ENCODE results near the gene PGD. TPM values are rescaled to one million over a fixed set of nuclear protein-coding genes. Genes with fewer than 3 reads are reported as not detected.
"Not testable (repeated sequence)": the region's sequence is repeated elsewhere in the genome, so short reads cannot be mapped to it uniquely, and the experiment has no call there.

PGD gene
- total RNA-seq, 1 donor from 2014 or later: 434 TPM

GRCh38 chr1:10398278-10398733 is 558 bp upstream of the PGD start:
- no peak for DNase-seq (ENCODE audit: low spot score)

GRCh38 chr1:10399444-10399941 is 629 bp downstream of the PGD start:
- DNase-seq (ENCODE audit: low spot score): no peak

GRCh38 chr1:10400013-10400412 is 1.1 kb downstream of the PGD start:
- DNase-seq (ENCODE audit: low spot score): no peak

GRCh38 chr1:10401281-10401680 is 2.4 kb downstream of the PGD start:
- no peak for DNase-seq (ENCODE audit: low spot score)

GRCh38 chr1:10402729-10403274 is 3.9 kb downstream of the PGD start:
- no peak for DNase-seq (ENCODE audit: low spot score)

- DNase-seq (ENCODE audit: low spot score): no peak
Measured at GRCh38 chr1:10407201-10407600, 8.3 kb downstream of the PGD start.

GRCh38 chr1:10415211-10415930 is 16.5 kb downstream of the PGD start:
- DNase-seq (ENCODE audit: low spot score): no peak

GRCh38 chr1:10415967-10416366 is 17.1 kb downstream of the PGD start:
- DNase-seq (ENCODE audit: low spot score): not testable (repeated sequence)

- not testable (repeated sequence) for DNase-seq (ENCODE audit: low spot score)
Measured at GRCh38 chr1:10418741-10419140, 19.9 kb downstream of the PGD start.

GRCh38 chr1:10419351-10419750 is 20.5 kb downstream of the PGD start:
- DNase-seq (ENCODE audit: low spot score): no peak

GRCh38 chr1:10421637-10422036 is 22.8 kb downstream of the PGD start:
- DNase-seq (ENCODE audit: low spot score): no peak

- no peak for DNase-seq (ENCODE audit: low spot score)
Measured at GRCh38 chr1:10424034-10424433, 25.2 kb downstream of the PGD start.

GRCh38 chr1:10424651-10425050 is 25.8 kb downstream of the PGD start:
- DNase-seq (ENCODE audit: low spot score): no peak

- DNase-seq (ENCODE audit: low spot score): not testable (repeated sequence)
Measured at GRCh38 chr1:10425826-10426534, 27.1 kb downstream of the PGD start.

- DNase-seq (ENCODE audit: low spot score): not testable (repeated sequence)
Measured at GRCh38 chr1:10426535-10426848, 27.6 kb downstream of the PGD start.

GRCh38 chr1:10428984-10429383 is 30.1 kb downstream of the PGD start:
- DNase-seq (ENCODE audit: low spot score): no peak

GRCh38 chr1:10429868-10430215 is 31.0 kb downstream of the PGD start:
- DNase-seq (ENCODE audit: low spot score): no peak

GRCh38 chr1:10430216-10431069 is 31.6 kb downstream of the PGD start, which contains the start of gene CENPS:
Gene CENPS (plus strand): TSS chr1:10430433. CDS start chr1:10430518, 85 bp downstream.
- peak; percentile 98 for DNase-seq (ENCODE audit: low spot score)

GRCh38 chr1:10431070-10431730 is 32.3 kb downstream of the PGD start:
- no peak for DNase-seq (ENCODE audit: low spot score)

- DNase-seq (ENCODE audit: low spot score): no peak
Measured at GRCh38 chr1:10432910-10433700, 34.2 kb downstream of the PGD start.

Measured in mesenteric fat pad (tissue), 1 donor.